Glomerular visceral epithelial cell (primary cell): Measurements from ENCODE around the gene HASPIN.
A peak's percentile ranks its signal among the peaks of the same experiment; 100 is the strongest.

ENCODE experiments used
- DNase-seq: peaks from one replicate; pipeline ENCODE4 v3.0.0-alpha.2; 2016; ENCODE audit errors: extremely low spot score

HASPIN gene

GRCh38 chr17:3723556-3724377 is at the start of gene HASPIN:
TSS of gene HASPIN (plus strand) at chr17:3723903. CDS start at chr17:3723936, 33 bp downstream.
- peak; percentile 93 for DNase-seq

- no peak for DNase-seq
Measured at GRCh38 chr17:3675886-3676285, 47.8 kb upstream of the HASPIN start.

GRCh38 chr17:3678095-3678820 is 45.4 kb upstream of the HASPIN start:
- no peak for DNase-seq

GRCh38 chr17:3678821-3679530 is 44.7 kb upstream of the HASPIN start:
- no peak for DNase-seq

- DNase-seq: no peak
Measured at GRCh38 chr17:3679531-3680126, 44.1 kb upstream of the HASPIN start.

- no peak for DNase-seq
Measured at GRCh38 chr17:3681057-3681456, 42.6 kb upstream of the HASPIN start.

- DNase-seq: no peak
Measured at GRCh38 chr17:3681565-3681964, 42.1 kb upstream of the HASPIN start.

GRCh38 chr17:3682033-3682432 is 41.7 kb upstream of the HASPIN start:
- DNase-seq: no peak

- DNase-seq: peak; percentile 36
Measured at GRCh38 chr17:3683054-3683511, 40.6 kb upstream of the HASPIN start.

- no peak for DNase-seq
Measured at GRCh38 chr17:3685174-3685573, 38.5 kb upstream of the HASPIN start.

GRCh38 chr17:3688027-3688553 is 35.6 kb upstream of the HASPIN start:
- no peak for DNase-seq

GRCh38 chr17:3688852-3689261 is 34.8 kb upstream of the HASPIN start:
- DNase-seq: no peak

- DNase-seq: no peak
Measured at GRCh38 chr17:3689262-3690093, 34.2 kb upstream of the HASPIN start.

- DNase-seq: no peak
Measured at GRCh38 chr17:3690094-3690715, 33.5 kb upstream of the HASPIN start.

- DNase-seq: no peak
Measured at GRCh38 chr17:3691617-3692067, 32.1 kb upstream of the HASPIN start.

- no peak for DNase-seq
Measured at GRCh38 chr17:3692346-3692745, 31.4 kb upstream of the HASPIN start.

GRCh38 chr17:3693141-3693540 is 30.6 kb upstream of the HASPIN start:
- DNase-seq: no peak

- peak; percentile 76 for DNase-seq
Measured at GRCh38 chr17:3693829-3694231, 29.9 kb upstream of the HASPIN start.

GRCh38 chr17:3695129-3695722 is 28.5 kb upstream of the HASPIN start:
- DNase-seq: peak; percentile 41
